Measurements from ENCODE around the gene PRKCB.

DNA sequence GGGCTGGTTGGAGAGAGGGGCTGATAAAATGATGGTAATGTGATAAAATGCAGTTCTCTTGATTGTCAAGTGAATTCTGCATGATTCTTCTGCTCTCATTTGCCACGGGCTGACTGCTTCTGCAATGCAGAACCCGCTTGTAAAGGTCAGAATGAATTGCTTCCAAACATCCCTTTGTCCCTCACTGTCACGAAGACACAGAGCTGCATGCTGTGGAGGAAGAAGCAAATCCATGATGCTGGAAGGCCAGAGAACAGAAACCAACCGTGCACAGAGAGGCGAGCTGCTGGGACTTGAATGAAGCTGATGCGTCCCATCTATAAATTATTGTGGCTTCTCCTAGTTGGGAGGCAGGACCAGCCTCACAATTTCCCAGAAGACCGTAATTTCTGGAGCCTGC, 171.6 kb downstream of the PRKCB start:
- no peak for TF ChIP-seq POLR2A (IDR thresholded peaks at IDR 0.05)
- TF ChIP-seq CTCF (IDR thresholded peaks at IDR 0.05) = no peak

Data from testis (tissue), 2 donors.